SW 1271 (cell line): ENCODE data around the gene CCDC186.
A peak's percentile ranks its signal among the peaks of the same experiment; 100 is the strongest.
"Not testable (repeated sequence)": the region's sequence is repeated elsewhere in the genome, so short reads cannot be mapped to it uniquely, and the experiment has no call there.

Source experiments
- DNase-seq, 2 experiments: peaks; one replicate each; lab custom pipeline; 2025; lab: John Stamatoyannopoulos, UW

CCDC186 gene

GRCh38 chr10:114173603-114173920, 441 bp downstream of the CCDC186 start:
- DNase-seq, result no peak

DNA sequence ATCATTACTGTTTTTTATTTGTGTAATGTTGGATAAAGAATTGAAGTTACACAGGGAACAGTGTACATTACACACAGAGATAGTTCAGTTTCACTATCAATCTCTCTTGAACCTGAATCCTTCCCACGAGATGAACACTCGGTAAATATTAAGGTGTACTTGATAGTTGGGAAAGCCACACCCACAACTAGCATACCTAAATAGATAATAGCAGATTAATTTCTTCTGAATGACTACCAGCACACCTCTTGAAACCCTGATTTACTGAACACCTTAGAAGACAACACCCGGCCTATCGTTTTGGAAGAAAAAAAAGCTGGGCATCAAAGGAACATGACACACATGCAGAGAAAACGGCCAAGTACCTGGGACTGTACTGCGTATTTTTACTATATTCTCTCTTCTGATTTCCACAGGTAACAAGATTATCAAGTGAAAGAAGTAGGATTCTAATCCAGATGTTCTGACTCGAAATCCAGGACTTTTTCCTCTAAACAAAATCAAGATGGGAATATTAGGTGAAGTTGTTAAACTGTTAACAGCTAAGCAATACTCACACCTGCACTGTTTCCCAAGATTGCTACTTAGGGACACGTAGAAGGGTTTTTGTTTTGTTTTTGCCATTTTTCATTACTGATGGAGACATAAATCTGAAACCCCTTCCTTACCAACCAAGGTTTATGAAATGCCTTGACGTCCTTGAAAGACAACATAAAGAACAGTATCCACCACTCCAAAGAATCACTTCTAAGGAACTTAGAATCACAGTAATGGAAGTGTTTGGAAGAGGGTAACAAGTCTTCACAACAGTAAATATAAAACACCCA, 1.0 kb downstream of the CCDC186 start:
- DNase-seq, result no peak

GRCh38 chr10:114172216-114172615, 1.8 kb downstream of the CCDC186 start:
- no peak for DNase-seq

DNA sequence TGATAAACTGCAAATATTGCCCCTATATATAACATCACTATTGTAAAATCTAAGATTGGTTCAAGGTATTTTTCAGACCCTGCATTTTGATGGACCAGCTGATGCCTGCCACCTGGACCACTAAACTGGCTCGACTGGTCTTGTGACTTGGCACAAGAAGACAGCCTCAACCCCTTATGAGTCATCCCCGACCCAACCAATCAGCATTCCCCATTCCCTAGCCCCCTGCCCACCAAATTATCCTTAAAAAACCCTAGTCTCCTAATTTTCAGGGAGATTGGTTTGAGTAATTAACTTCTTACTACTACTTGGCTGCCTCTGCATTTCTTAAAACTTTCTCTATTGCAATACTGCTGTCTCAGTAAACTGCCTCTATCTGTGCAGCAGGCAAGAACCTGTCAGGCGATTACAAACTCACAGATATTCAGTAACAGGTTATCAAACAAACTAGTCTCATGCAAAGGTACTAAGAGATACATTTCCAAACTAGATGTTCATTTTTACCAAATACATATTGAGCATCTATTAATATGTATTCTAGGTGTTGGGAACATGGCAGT, 5.5 kb downstream of the CCDC186 start:
- DNase-seq, result no peak

- no peak for DNase-seq
Measured at GRCh38 chr10:114167985-114168384, 6.0 kb downstream of the CCDC186 start.

GRCh38 chr10:114166494-114166893, 7.5 kb downstream of the CCDC186 start:
- DNase-seq, result no peak

DNA sequence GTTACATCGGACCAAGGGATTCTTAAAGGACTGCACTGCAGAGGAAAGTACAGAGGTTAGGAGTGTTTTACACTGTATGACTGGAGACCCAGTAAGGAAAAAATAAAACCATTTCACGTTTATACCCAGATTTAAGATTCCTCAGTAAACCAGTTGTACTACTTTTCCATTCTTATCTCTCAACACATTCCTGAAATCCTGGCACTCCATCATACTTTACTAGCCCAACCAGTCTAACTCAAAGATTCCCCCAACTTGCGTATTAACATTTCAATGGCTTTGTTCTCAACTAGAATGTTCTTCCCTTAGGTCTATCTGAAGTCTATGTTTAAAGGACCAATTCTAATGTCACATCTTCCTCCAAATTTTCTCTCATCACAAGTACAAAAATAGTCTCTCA, 8.0 kb downstream of the CCDC186 start:
- no peak for DNase-seq

GRCh38 chr10:114163062-114163461, 10.9 kb downstream of the CCDC186 start:
- no peak for DNase-seq

DNA sequence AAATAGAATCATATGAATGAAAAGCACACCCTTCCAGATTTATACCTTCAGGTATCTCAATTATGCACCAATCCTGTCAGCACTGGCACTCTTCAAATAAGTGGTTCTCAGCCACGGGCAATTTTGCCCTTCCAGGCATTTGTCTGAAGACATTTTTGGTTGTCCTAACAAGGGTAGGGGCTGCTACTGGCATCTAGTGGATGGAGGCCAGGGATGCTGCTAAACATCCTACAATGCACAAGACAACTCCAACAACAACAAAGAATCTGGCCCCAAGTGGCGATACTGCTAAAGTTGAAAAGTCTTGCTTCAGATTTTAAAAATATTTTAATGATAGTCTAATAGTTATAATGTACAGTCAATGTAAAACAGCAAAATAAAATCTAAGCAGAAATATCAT, 16.1 kb downstream of the CCDC186 start:
- no peak for DNase-seq

- DNase-seq, result no peak
Measured at GRCh38 chr10:114151892-114152291, 22.1 kb downstream of the CCDC186 start.

GRCh38 chr10:114151486-114151885, 22.5 kb downstream of the CCDC186 start:
- DNase-seq, result peak; percentile 10 to 45

DNA sequence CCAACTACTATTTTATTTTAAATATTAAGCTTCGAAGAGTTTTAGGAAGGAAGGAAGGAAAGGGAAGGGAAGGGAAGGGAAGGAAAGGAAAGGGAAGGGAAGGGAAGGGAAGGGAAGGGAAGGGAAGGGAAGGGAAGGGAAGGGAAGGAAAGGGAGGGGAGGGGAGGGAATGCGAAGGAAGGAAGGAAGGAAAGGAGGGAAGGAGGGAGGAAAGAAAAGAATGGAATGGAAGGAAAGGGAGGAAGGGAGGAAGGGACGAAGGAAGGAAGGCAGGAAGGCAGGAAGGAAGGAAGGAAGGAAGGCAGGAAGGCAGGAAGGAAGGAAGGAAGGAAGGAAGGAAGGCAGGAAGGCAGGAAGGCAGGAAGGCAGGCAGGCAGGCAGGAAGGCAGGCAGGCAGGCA, 24.5 kb downstream of the CCDC186 start:
- DNase-seq, result not testable (repeated sequence)

DNA sequence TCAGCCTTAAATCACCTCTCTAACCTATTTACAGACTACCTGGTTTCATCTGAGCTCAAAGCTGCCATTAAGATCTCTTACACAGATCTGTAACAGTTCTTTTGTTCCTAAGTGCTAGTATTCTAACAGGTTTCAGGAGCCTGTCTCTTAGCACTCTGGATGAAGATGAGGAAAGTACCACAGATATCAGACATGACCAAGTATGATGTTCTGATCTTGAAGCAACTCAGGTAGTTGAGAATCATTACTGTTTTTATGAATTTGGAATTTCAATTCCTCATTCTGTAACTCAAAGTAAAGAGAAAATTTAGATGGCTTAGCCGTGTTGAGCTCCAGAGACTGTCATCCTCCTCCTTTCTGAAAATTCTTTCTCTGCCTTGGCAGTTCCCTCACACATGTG, 30.8 kb downstream of the CCDC186 start:
- no peak for DNase-seq

- no peak for DNase-seq
Measured at GRCh38 chr10:114142018-114142417, 32.0 kb downstream of the CCDC186 start.

- DNase-seq, result not testable (repeated sequence)
Measured at GRCh38 chr10:114140827-114141226, 33.2 kb downstream of the CCDC186 start.

GRCh38 chr10:114140036-114140435, 34.0 kb downstream of the CCDC186 start:
- DNase-seq, result no peak

DNA sequence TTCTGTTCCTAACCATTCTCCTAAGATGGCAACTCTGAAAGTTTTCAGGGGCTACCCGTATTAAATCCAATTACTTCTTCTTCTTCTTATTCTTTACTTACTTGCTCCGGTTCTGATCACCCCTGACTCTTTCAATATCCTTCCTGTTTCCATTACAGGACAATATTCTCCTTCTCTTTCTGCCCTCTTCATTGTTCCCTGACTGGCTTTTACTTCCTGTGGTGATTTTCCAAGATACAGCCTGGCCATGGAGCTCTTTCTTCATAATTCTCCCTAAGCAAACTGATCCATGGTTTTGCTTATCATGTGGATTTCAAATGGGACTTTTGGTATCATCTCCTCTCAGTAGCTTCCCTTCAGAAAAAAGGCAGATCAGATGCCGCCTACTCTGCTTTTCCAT, 35.4 kb downstream of the CCDC186 start:
- no peak for DNase-seq

DNA sequence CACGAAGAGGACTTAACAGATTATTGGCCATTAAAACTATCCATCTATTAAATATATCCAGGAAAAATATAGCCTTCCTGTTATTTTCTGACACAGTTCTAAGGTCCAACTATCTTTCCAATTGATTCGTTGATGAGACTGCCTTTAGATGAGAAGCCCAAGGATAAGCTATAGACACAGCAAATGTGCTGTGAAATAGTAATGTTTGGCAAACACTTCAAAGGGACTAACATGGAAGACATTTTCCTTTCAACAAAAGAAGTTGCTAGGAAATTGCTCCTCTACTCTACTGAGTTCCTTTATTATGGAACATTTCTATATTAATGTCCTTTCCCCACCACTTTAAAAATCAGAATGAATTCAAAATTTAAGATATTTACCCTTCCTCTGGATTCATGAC, 38.5 kb downstream of the CCDC186 start:
- no peak for DNase-seq

- no peak for DNase-seq
Measured at GRCh38 chr10:114131094-114131493, 42.9 kb downstream of the CCDC186 start.

GRCh38 chr10:114121031-114121430, 53.0 kb downstream of the CCDC186 start:
- DNase-seq, result no peak

- DNase-seq, result no peak
Measured at GRCh38 chr10:114118514-114118913, 55.5 kb downstream of the CCDC186 start.

DNA sequence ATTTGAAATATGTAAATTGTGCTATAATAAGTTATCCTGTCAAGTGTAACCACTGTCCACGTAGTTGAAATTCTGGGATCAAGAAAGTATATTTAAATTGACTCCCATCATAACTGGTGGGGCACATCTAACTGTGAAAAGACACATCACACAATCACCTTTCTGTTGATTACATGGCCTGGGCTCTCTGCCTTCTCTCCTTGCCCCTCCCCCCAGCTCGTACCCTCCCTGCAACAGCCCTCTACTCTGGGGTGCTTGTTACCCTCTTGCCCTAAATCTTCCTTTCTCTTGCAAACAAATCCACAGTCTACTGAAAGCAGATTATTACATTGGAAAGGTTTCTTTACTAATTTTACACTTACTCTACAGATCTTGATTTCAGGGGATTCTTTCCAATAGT, 56.3 kb downstream of the CCDC186 start:
- DNase-seq, result no peak

- DNase-seq, result no peak
Measured at GRCh38 chr10:114115661-114116445, 58.1 kb downstream of the CCDC186 start.
